Mesendoderm (in vitro differentiated cells): ENCODE data around the gene STK10. TPM values are rescaled to one million over a fixed set of nuclear protein-coding genes. Genes with fewer than 3 reads are reported as not detected.

Source experiments
- DNase-seq: peaks from one replicate; pipeline ENCODE4 v3.0.0; 2013
- H2AK5ac ChIP-seq: 2 replicates; pipeline ENCODE4 v1.6.1; 2013; ENCODE audit warnings: low read length, inconsistent platforms
- H2BK120ac ChIP-seq: 2 replicates; pipeline ENCODE4 v1.6.1; 2013; ENCODE audit warnings: low read depth, mild to moderate bottlenecking, low read length, moderate library complexity, mixed read lengths
- H2BK15ac ChIP-seq: replicated peaks from 2 replicates; pipeline ENCODE4 v1.6.1; 2013; ENCODE audit warnings: low read depth, mild to moderate bottlenecking, moderate library complexity
- H2BK5ac ChIP-seq: 2 replicates; pipeline ENCODE4 v1.6.1; 2013; ENCODE audit warnings: low read length, inconsistent platforms
- H3K18ac ChIP-seq: 2 replicates; pipeline ENCODE4 v1.6.1; 2013; ENCODE audit warnings: mild to moderate bottlenecking, low read length, mixed read lengths
- H3K23ac ChIP-seq: one replicate; pipeline ENCODE4 v1.6.1; 2013; ENCODE audit warnings: low read length
- H3K27ac ChIP-seq: 2 replicates; pipeline ENCODE4 v1.5.1; 2013; ENCODE audit warnings: low read depth, mild to moderate bottlenecking, inconsistent platforms, low read length, moderate library complexity
- H3K27me3 ChIP-seq: 2 replicates; pipeline ENCODE4 v1.6.1; 2013; ENCODE audit warnings: low read length, control low read depth, mild to moderate bottlenecking, inconsistent platforms; ENCODE audit not compliant: insufficient read depth, poor library complexity
- H3K36me3 ChIP-seq: 2 replicates; pipeline ENCODE4 v1.6.1; 2013; ENCODE audit warnings: low read length, inconsistent platforms; ENCODE audit not compliant: control insufficient read depth, insufficient read depth
- H3K4ac ChIP-seq: one replicate; pipeline ENCODE4 v1.6.1; 2013; ENCODE audit warnings: low read depth, mild to moderate bottlenecking, low read length, moderate library complexity
- H3K4me1 ChIP-seq: 2 replicates; pipeline ENCODE4 v1.6.1; 2013; ENCODE audit warnings: low read depth, low read length, inconsistent platforms; ENCODE audit not compliant: control insufficient read depth
- H3K4me2 ChIP-seq: 2 replicates; pipeline ENCODE4 v1.6.1; 2013; ENCODE audit warnings: low read length
- H3K4me3 ChIP-seq: 2 replicates; pipeline ENCODE4 v1.5.1; 2013; ENCODE audit warnings: mild to moderate bottlenecking, low read length
- H3K56ac ChIP-seq: one replicate; pipeline ENCODE4 v1.6.1; 2013; ENCODE audit warnings: low read length
- H3K79me1 ChIP-seq: 2 replicates; pipeline ENCODE4 v1.6.1; 2013; ENCODE audit warnings: low read length, inconsistent platforms
- H3K79me2 ChIP-seq: 2 replicates; pipeline ENCODE4 v1.6.1; 2013; ENCODE audit warnings: mild to moderate bottlenecking, low read length; ENCODE audit not compliant: control insufficient read depth, insufficient read depth
- H3K9ac ChIP-seq: 2 replicates; pipeline ENCODE4 v1.6.1; 2013; ENCODE audit warnings: low read length, inconsistent platforms
- H4K5ac ChIP-seq: one replicate; pipeline ENCODE4 v1.6.1; 2013; ENCODE audit warnings: low read length
- H4K8ac ChIP-seq: one replicate; pipeline ENCODE4 v1.6.1; 2013; ENCODE audit warnings: low read depth, mild to moderate bottlenecking, control low read depth, low read length, moderate library complexity
- WGBS: extraction: QIAGEN DNeasy Blood & Tissue Kit; methylation state at CpG from one replicate; pipeline ENCODE4 v1.1.7; 2013; ENCODE audit warnings: low lambda C conversion rate, missing lambda C conversion rate; ENCODE audit not compliant: insufficient coverage; ENCODE audit errors: extremely low coverage; 5-methylcytosine and 5-hydroxymethylcytosine counted together
- polyA plus RNA-seq, 2 experiments: library from polyadenylated mRNA; stranded (reverse); fragments of 200-250 nt; gene quantifications; one replicate each; pipeline ENCODE4 v1.2.3, GENCODE V29; 2013

Gene STK10
- polyA plus RNA-seq (2013, experiment 1 of 2): 6.8 TPM
- 7.2 TPM for polyA plus RNA-seq (2013, experiment 2 of 2)

GRCh38 chr5:172188033-172188892, at the start of gene STK10:
Gene STK10 (minus strand): TSS chr5:172188224. CDS start chr5:172188042, 182 bp downstream.
- DNase-seq: peak; percentile 92
- H3K27ac ChIP-seq: peak within 1 kb of the TSS; percentile 2
- peak within 1 kb of the TSS; percentile 97 for H3K4me2 ChIP-seq
- peaks cover 2% of the 10 kb centered on the region for H3K4me1 ChIP-seq
- no peak within 1 kb of the TSS for H4K5ac ChIP-seq
- H2AK5ac ChIP-seq: no peak within 1 kb of the TSS
- peak within 1 kb of the TSS; percentile 83 for H3K9ac ChIP-seq
- peak within 1 kb of the TSS; percentile 39 for H3K4ac ChIP-seq
- H3K79me2 ChIP-seq: peaks cover 4% of the 10 kb centered on the region
- no CpG with 5 or more reads among the region's 102 CpGs for WGBS
- no peak within 1 kb of the TSS for H2BK15ac ChIP-seq
- no peak within 1 kb of the TSS for H4K8ac ChIP-seq
- H3K4me3 ChIP-seq: peak within 1 kb of the TSS; percentile 92
- peaks cover 6% of the 10 kb centered on the region for H3K79me1 ChIP-seq
- H3K56ac ChIP-seq: peak within 1 kb of the TSS; percentile 98
- no peaks in the 10 kb centered on the region for H3K36me3 ChIP-seq
- no peak within 1 kb of the TSS for H2BK120ac ChIP-seq
- H3K27me3 ChIP-seq: no peaks in the 10 kb centered on the region
- H2BK5ac ChIP-seq: no peak within 1 kb of the TSS
- peak within 1 kb of the TSS; percentile 19 for H3K18ac ChIP-seq
- H3K23ac ChIP-seq: peak within 1 kb of the TSS; percentile 98

- no peak overlapping the region for H3K23ac ChIP-seq
- H3K9ac ChIP-seq: no peak overlapping the region
- no peak overlapping the region for H3K27ac ChIP-seq
Measured at GRCh38 chr5:172235827-172236736, 48.1 kb upstream of the STK10 start.

GRCh38 chr5:172235132-172235780, 47.2 kb upstream of the STK10 start:
- no peak overlapping the region for H3K4me2 ChIP-seq
- no peak overlapping the region for H3K23ac ChIP-seq
- WGBS: no CpG with 5 or more reads among the region's 4 CpGs
- H2BK15ac ChIP-seq: no peak overlapping the region
- H3K79me2 ChIP-seq: peaks cover 6% of the 10 kb centered on the region
- no peak overlapping the region for H3K9ac ChIP-seq
- no peak overlapping the region for H2BK5ac ChIP-seq
- H3K56ac ChIP-seq: no peak overlapping the region
- H3K79me1 ChIP-seq: peaks cover 2% of the 10 kb centered on the region
- no peak overlapping the region for H3K4me3 ChIP-seq
- H3K4me1 ChIP-seq: no peaks in the 10 kb centered on the region
- DNase-seq: no peak
- no peaks in the 10 kb centered on the region for H3K27me3 ChIP-seq
- no peak overlapping the region for H3K18ac ChIP-seq
- H2BK120ac ChIP-seq: no peak overlapping the region
- no peak overlapping the region for H3K4ac ChIP-seq
- no peak overlapping the region for H4K5ac ChIP-seq
- H4K8ac ChIP-seq: no peak overlapping the region
- no peak overlapping the region for H3K27ac ChIP-seq
- H3K36me3 ChIP-seq: no peaks in the 10 kb centered on the region
- no peak overlapping the region for H2AK5ac ChIP-seq

More at GRCh38 chr5:172235827-172236736, 48.1 kb upstream of the STK10 start:
- no peak overlapping the region for H3K18ac ChIP-seq
- no peak overlapping the region for H2AK5ac ChIP-seq
- no peak for DNase-seq
- H3K4me3 ChIP-seq: no peak overlapping the region
- H3K56ac ChIP-seq: no peak overlapping the region
- H3K4me2 ChIP-seq: no peak overlapping the region
- no peaks in the 10 kb centered on the region for H3K4me1 ChIP-seq
- no peak overlapping the region for H2BK15ac ChIP-seq
- no peaks in the 10 kb centered on the region for H3K36me3 ChIP-seq
- H3K4ac ChIP-seq: no peak overlapping the region
- WGBS: 90% methylated on average over 1 of the region's 3 CpGs
- H2BK120ac ChIP-seq: no peak overlapping the region
- peaks cover 6% of the 10 kb centered on the region for H3K79me2 ChIP-seq
- peaks cover 2% of the 10 kb centered on the region for H3K79me1 ChIP-seq
- no peak overlapping the region for H4K8ac ChIP-seq
- no peaks in the 10 kb centered on the region for H3K27me3 ChIP-seq
- no peak overlapping the region for H2BK5ac ChIP-seq
- H4K5ac ChIP-seq: no peak overlapping the region

GRCh38 chr5:172234031-172234430, 46.0 kb upstream of the STK10 start:
- Histone ChIP-seq H3K9ac (no peak overlapping the region), H3K27me3 (no peaks in the 10 kb centered on the region), H4K5ac (no peak overlapping the region), H3K79me2 (peaks cover 4% of the 10 kb centered on the region), H2BK5ac (no peak overlapping the region), H3K36me3 (no peaks in the 10 kb centered on the region), H2BK120ac (no peak overlapping the region), H3K23ac (no peak overlapping the region), H3K18ac (no peak overlapping the region), H3K4me3 (no peak overlapping the region), H3K79me1 (peaks cover 2% of the 10 kb centered on the region), H4K8ac (no peak overlapping the region), H3K56ac (no peak overlapping the region), H3K4me1 (no peaks in the 10 kb centered on the region), H3K27ac (no peak overlapping the region), H2BK15ac (no peak overlapping the region), H3K4me2 (no peak overlapping the region), H3K4ac (no peak overlapping the region), H2AK5ac (no peak overlapping the region)
- no peak for DNase-seq
- no CpG with 5 or more reads among the region's 4 CpGs for WGBS

GRCh38 chr5:172229904-172230303, 41.9 kb upstream of the STK10 start:
- H2BK15ac ChIP-seq: no peak overlapping the region
- H2BK5ac ChIP-seq: no peak overlapping the region
- H3K23ac ChIP-seq: no peak overlapping the region
- H3K27ac ChIP-seq: no peak overlapping the region
- no peak overlapping the region for H3K18ac ChIP-seq
- H3K56ac ChIP-seq: no peak overlapping the region
- H4K8ac ChIP-seq: no peak overlapping the region
- no peak for DNase-seq
- no peaks in the 10 kb centered on the region for H3K27me3 ChIP-seq
- H4K5ac ChIP-seq: no peak overlapping the region
- no CpG with 5 or more reads among the region's 1 CpG for WGBS
- H3K79me2 ChIP-seq: no peaks in the 10 kb centered on the region
- no peak overlapping the region for H3K4me2 ChIP-seq
- H2BK120ac ChIP-seq: no peak overlapping the region
- H3K36me3 ChIP-seq: no peaks in the 10 kb centered on the region
- no peak overlapping the region for H2AK5ac ChIP-seq
- H3K9ac ChIP-seq: no peak overlapping the region
- H3K4me1 ChIP-seq: no peaks in the 10 kb centered on the region
- no peak overlapping the region for H3K4me3 ChIP-seq
- H3K4ac ChIP-seq: no peak overlapping the region
- H3K79me1 ChIP-seq: no peaks in the 10 kb centered on the region
